ENCODE data around the gene TCEAL7.
"Not testable (repeated sequence)": the region's sequence is repeated elsewhere in the genome, so short reads cannot be mapped to it uniquely, and the experiment has no call there.

The TCEAL7 gene

GRCh38 chrX:103359605-103360004 lies 29.6 kb downstream of the TCEAL7 start:
- H3K4me1 Mint-ChIP-seq = peaks cover 14% of the 10 kb centered on the region
- not testable (repeated sequence) for H3K27ac Mint-ChIP-seq, H3K36me3 Mint-ChIP-seq, H3K9me3 Mint-ChIP-seq, H3K27me3 Mint-ChIP-seq, H3K4me3 Mint-ChIP-seq

- H3K27me3 Mint-ChIP-seq = no peaks in the 10 kb centered on the region
- H3K4me3 Mint-ChIP-seq = no peak overlapping the region
- H3K27ac Mint-ChIP-seq = no peak overlapping the region
- peaks cover 14% of the 10 kb centered on the region for H3K4me1 Mint-ChIP-seq
- H3K9me3 Mint-ChIP-seq = no peaks in the 10 kb centered on the region
- H3K36me3 Mint-ChIP-seq = no peaks in the 10 kb centered on the region
Observed at GRCh38 chrX:103360092-103360491, 30.1 kb downstream of the TCEAL7 start.

- Mint-ChIP-seq H3K4me1 (peaks cover 11% of the 10 kb centered on the region), H3K27ac (no peak overlapping the region), H3K9me3 (no peaks in the 10 kb centered on the region), H3K36me3 (no peaks in the 10 kb centered on the region), H3K4me3 (no peak overlapping the region), H3K27me3 (no peaks in the 10 kb centered on the region)
Observed at GRCh38 chrX:103360916-103361315, 30.9 kb downstream of the TCEAL7 start.

GRCh38 chrX:103361798-103362197 lies 31.8 kb downstream of the TCEAL7 start:
- H3K4me1 Mint-ChIP-seq = peaks cover 8% of the 10 kb centered on the region
- H3K4me3 Mint-ChIP-seq = no peak overlapping the region
- H3K27me3 Mint-ChIP-seq = no peaks in the 10 kb centered on the region
- no peaks in the 10 kb centered on the region for H3K9me3 Mint-ChIP-seq
- no peaks in the 10 kb centered on the region for H3K36me3 Mint-ChIP-seq
- H3K27ac Mint-ChIP-seq = no peak overlapping the region

- Mint-ChIP-seq H3K36me3 (no peaks in the 10 kb centered on the region), H3K4me3 (no peak overlapping the region), H3K27ac (no peak overlapping the region), H3K27me3 (no peaks in the 10 kb centered on the region), H3K9me3 (no peaks in the 10 kb centered on the region), H3K4me1 (peaks cover 5% of the 10 kb centered on the region)
Observed at GRCh38 chrX:103362474-103362873, 32.4 kb downstream of the TCEAL7 start.

GRCh38 chrX:103363046-103363445 lies 33.0 kb downstream of the TCEAL7 start:
- Mint-ChIP-seq H3K4me1 (no peaks in the 10 kb centered on the region), H3K27ac (no peak overlapping the region), H3K4me3 (no peak overlapping the region), H3K9me3 (no peaks in the 10 kb centered on the region), H3K27me3 (no peaks in the 10 kb centered on the region), H3K36me3 (no peaks in the 10 kb centered on the region)

DNA sequence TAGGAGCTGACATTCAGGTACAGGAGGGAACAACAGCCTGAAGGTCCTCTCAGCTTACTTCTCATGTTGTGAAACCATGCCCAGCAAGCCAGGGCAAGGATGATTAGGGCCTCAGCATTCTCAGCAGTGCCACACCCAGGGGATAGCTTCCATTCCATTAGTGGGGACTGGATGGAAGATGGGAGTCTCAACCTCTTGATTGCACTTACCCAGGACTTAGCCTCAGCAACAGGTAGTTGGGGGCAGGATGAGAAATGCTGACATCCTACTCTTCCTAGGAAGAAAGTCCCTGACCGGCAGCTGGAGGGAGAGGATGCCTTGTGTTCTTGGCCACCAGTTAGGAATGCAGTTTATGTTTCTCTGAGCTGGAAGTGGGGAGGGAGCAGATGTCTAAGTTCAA lies 37.5 kb downstream of the TCEAL7 start:
- no peak overlapping the region for H3K27ac Mint-ChIP-seq
- H3K27me3 Mint-ChIP-seq = no peaks in the 10 kb centered on the region
- no peaks in the 10 kb centered on the region for H3K4me1 Mint-ChIP-seq
- no peak overlapping the region for H3K4me3 Mint-ChIP-seq
- no peaks in the 10 kb centered on the region for H3K9me3 Mint-ChIP-seq
- H3K36me3 Mint-ChIP-seq = no peaks in the 10 kb centered on the region

- Mint-ChIP-seq H3K27ac (no peak overlapping the region), H3K4me3 (no peak overlapping the region), H3K9me3 (no peaks in the 10 kb centered on the region), H3K4me1 (no peaks in the 10 kb centered on the region), H3K36me3 (no peaks in the 10 kb centered on the region), H3K27me3 (no peaks in the 10 kb centered on the region)
Observed at GRCh38 chrX:103369479-103369878, 39.4 kb downstream of the TCEAL7 start.

DNA sequence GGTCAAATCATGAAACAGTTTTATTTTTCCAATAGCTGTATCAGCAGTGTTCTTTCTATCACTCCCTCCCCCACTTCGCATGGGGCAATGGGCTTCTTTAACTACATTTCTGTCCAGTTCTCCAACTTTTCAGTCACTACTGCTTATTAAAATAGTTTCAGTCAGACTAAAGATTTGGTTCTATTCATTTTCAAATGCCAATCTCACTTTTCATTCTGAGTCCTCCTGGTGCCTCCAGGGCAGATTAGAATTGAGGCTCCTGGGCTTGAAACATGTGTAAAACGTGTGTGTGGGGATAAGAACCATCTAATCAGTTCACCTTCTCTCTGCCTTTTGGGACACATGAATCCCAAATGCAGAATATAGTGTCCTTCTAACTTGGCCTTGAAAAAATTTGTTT lies 42.8 kb downstream of the TCEAL7 start:
- no peak overlapping the region for H3K27ac Mint-ChIP-seq
- no peaks in the 10 kb centered on the region for H3K27me3 Mint-ChIP-seq
- peaks cover 7% of the 10 kb centered on the region for H3K4me1 Mint-ChIP-seq
- H3K4me3 Mint-ChIP-seq = no peak overlapping the region
- no peaks in the 10 kb centered on the region for H3K36me3 Mint-ChIP-seq
- no peaks in the 10 kb centered on the region for H3K9me3 Mint-ChIP-seq

DNA sequence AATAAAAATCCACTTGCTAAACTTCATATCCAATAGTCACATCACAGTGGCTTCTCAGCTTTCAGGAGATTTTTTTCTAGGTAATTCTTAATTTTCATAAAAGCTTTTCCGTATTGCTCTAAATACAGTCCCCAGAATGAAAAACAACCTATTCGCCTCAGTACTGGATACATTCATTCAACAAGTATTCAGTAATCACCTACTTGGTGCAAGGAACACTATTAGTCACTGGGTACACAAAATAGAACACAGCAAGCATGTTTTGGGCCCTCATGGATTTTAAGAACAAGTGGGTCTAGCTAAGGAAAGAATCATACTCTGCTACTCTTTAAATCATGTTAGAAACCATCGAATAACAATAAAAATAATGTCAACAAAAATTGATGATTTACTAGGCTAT lies 43.5 kb downstream of the TCEAL7 start:
- Mint-ChIP-seq H3K4me1 (peaks cover 8% of the 10 kb centered on the region), H3K27ac (no peak overlapping the region), H3K27me3 (no peaks in the 10 kb centered on the region), H3K36me3 (no peaks in the 10 kb centered on the region), H3K4me3 (no peak overlapping the region), H3K9me3 (no peaks in the 10 kb centered on the region)

- H3K4me1 Mint-ChIP-seq = peaks cover 8% of the 10 kb centered on the region
- H3K27ac Mint-ChIP-seq = peak within 1 kb of the TSS; percentile 35
- no peaks in the 10 kb centered on the region for H3K9me3 Mint-ChIP-seq
- peak within 1 kb of the TSS; percentile 85 for H3K4me3 Mint-ChIP-seq
- no peaks in the 10 kb centered on the region for H3K36me3 Mint-ChIP-seq
- no peaks in the 10 kb centered on the region for H3K27me3 Mint-ChIP-seq
Observed at GRCh38 chrX:103376118-103376978, 46.3 kb downstream of the TCEAL7 start, which contains the start of gene BEX3. BEX3 (plus strand) TSS chrX:103376538; CDS start chrX:103377522, 984 bp downstream.

- no peak overlapping the region for H3K27ac Mint-ChIP-seq
- H3K4me3 Mint-ChIP-seq = peak overlapping the region; percentile 85
- no peaks in the 10 kb centered on the region for H3K36me3 Mint-ChIP-seq
Observed at GRCh38 chrX:103376979-103377324, 46.9 kb downstream of the TCEAL7 start.

DNA sequence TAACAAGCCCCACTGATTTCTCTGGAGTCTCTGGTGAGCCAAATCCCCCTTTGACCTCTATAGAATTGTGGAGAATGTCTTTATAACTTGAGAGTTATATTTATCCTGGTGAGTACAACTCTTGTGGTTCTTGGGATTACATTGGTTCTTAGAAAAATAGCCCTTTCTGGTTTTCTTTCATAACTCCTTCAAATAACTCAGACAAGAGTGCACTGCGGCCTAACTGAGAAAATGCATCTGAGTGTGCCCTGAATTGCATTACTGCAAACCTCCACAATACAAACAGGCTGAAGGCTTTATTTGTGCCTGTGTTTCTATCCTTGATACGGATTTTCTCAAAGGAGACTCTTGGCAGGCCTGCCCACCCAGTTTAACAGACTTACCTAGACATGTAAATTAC lies 49.0 kb downstream of the TCEAL7 start:
- Mint-ChIP-seq H3K4me3 (peak overlapping the region; percentile 1), H3K4me1 (peaks cover 8% of the 10 kb centered on the region), H3K36me3 (no peaks in the 10 kb centered on the region), H3K27ac (no peak overlapping the region), H3K9me3 (no peaks in the 10 kb centered on the region), H3K27me3 (no peaks in the 10 kb centered on the region)

More at GRCh38 chrX:103376979-103377324, 46.9 kb downstream of the TCEAL7 start:
- Mint-ChIP-seq H3K27me3 (no peaks in the 10 kb centered on the region), H3K9me3 (no peaks in the 10 kb centered on the region), H3K4me1 (peaks cover 8% of the 10 kb centered on the region)
